Fibroblast of skin of left biceps (primary cell): ENCODE results near the gene GIT2.
A peak's percentile ranks its signal among the peaks of the same experiment; 100 is the strongest.
"Not testable (repeated sequence)": the region's sequence is repeated elsewhere in the genome, so short reads cannot be mapped to it uniquely, and the experiment has no call there.

ENCODE experiments used
- DNase-seq, 2 experiments: peaks; one replicate each; pipeline ENCODE4 v3.0.0-alpha.2; 2013; ENCODE audit warnings: low read depth in 2 of 2

The GIT2 gene

DNA sequence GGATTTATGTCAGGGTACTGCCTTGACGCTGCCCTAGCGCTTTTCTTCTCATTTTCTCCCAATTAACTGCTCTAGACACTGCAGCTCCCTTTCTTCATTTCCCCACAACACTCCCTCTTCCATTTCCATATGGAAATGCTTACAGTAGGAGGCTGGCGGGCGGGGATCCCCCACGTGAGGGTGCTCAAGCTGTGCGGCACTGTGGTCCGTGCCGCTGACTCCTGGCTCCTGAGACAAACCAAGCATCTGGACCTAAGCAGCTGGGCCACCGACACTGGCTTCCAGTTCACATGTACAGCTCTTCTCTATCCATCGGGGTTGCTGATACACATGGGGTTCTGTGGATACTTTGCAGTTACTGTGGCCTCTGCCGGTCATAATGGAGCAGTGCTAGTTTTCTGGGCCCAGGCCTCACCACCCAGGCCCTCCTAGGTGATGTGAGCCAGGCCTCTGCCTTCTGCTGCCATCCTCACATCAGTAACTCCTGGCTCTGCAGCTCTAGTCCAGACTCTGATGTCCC is 75.8 kb downstream of the GIT2 start:
- DNase-seq: no peak

DNA sequence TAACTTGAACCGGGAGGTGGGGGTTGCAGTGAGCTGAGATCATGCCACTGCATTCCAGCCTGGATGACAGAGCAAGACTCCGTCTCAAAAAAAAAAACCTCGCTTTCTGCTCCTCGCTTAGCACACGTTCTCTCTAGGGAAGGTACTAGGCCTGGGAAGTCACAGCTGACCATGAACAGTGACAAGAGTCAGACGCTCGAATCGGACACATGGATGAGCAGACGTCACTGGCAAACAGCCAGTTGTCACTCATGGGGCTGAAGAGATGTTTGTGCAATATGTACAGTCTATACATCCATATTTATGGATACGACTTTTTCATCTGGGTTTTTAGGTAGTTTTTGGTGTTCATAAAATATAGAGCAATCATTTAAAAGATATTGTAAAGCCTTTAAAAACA is 76.7 kb downstream of the GIT2 start:
- DNase-seq: no peak

DNA sequence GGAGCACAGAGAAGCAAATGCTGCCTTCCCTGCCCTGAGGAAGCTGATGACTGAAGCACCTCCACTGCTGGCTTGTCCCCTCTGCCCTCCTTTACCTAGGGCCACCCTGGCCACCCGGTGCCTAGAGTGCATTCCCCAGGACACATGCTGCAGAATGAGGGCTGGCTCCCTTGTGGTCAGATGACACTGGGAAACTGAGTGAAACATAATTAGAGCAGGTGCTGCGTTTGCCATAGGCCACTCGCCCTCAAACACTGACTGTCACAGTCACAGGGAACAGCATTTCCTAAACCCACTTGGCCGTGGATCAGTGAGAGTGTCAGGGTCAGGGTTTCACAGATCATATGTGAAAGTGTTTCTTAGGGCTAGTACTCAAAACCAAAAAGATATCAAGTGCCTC is 80.1 kb downstream of the GIT2 start:
- no peak for DNase-seq

DNA sequence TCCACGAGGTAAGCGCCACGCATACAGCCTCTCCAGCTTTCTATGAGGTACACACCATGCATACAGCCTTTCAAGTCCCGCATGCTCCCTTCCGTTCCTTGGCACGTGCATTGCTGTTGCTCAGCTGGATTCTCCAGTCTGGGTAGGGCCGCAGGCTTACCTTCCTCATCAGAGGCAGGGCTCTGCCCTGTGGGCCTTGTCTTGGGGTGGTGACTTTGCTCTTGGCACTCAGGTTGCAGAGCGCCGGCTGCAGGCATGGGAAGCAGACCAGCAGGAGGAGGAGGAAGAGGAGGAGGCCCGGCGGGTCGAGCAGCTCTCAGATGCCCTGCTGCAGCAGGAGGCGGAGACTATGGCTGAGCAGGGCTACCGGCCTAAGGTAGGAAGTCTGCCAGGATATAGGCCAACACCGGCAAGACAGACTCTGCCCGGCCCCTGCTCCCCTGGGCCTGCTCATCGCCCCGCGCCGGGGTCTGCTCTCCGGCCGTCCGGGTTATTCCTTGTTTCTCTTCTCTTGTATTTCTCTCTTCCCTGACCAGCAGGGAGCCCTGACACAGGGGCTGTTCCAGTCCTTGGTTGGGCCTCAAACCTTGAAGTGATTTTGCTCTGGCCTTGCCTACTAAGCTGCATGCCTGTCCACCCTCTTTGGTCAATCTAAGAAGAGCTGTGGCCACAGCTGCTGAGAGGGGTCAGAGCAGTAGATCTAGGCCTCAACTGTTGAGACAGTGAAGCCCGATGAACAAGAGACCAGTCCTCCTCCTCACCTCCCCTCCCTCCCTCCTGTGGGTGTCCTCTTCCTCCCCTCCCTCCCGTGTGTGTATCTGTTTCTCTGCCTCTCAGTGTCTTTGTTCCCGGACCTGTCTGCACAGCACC is 80.8 kb downstream of the GIT2 start:
- no peak for DNase-seq

DNA sequence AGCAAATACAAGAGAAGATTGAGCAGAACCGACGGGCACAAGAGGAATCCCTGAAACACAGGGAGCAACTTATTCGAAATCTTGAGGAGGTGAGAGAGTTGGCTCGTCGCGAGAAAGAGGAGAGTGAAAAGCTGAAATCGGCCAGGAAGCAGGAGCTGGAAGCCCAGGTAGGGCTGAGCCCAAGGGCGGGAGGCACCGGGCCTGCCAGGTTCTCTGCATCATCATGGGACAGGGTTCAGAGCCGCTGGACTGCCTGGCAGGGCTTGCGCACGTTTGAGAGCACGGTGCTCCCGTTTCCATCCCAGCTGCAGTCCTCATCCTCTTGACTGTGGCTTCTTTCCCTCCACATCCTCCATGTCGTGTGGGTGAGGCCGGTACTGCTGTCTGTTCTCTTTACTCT is 81.7 kb downstream of the GIT2 start:
- no peak for DNase-seq

DNA sequence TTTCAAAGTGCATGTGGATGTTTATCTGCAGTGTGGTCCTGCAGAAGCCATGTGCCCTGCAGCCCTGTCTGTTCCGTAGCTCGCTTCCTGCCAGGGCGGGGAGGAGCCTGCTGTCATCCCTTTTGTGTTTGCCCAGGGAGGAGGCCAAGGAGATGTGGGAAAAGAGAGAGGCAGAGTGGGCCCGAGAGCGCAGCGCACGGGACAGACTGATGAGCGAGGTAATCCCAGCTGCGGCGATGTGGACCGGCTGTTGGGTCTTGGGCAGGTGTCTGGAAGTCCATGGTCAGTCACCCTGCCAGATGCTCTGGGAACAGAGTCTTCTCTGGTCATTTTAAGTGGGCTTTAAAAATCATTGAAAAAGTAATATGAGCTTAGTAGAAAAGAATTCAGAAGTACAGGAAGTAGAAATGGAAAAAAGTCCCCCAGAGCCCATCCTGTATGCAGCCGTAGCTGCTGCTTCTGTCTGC is 83.3 kb downstream of the GIT2 start:
- DNase-seq: no peak

DNA sequence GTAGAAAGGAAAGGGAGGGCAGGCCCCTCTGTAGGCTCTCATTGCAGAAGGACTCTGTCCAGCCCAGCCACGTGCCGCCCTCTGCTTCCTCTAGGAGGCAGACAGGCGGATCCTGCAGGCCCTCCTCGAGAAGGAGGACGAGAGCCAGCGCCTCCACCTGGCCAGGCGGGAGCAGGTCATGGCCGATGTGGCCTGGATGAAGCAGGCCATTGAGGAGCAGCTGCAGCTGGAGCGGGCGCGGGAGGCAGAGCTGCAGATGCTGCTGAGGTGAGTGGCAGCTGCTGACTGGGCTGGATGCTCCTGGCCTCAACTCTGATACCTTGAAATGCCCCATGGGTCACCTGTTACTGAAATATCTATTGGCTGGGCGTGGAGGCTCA is 85.2 kb downstream of the GIT2 start:
- no peak for DNase-seq

DNA sequence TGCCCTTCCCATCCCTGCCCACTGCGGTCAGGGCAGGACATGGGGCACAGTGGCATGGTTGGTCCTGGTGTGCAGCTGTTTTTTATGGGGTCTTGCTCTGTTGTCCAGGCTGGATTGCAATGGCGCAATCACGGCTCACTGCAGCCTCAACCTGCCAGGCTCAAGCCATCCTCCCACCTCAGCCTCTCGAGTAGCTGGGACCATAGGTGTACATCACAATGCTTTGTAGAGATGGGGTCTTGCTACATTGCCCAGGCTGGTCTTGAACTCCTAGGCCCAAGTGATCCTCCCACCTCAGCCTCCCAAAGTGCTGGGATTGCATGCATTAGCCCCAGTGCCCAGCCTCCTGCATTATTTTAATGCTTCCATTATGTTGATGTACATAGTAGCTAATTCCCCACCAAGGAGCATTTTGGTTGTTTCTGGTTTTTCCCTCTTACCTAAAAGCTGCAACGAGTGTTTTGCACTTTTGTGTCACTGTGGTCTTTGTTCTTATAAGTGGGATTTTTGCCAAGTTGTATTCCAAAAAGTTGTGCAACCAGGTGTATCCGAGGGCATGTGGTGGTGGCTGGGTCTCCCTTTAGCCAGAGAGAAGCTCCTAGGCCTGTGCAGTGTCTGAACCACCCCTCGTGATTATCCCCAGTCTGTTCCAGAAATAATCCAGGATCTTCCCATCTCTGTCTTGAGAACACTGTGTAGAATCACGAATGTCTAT is 85.8 kb downstream of the GIT2 start:
- no peak for DNase-seq

DNA sequence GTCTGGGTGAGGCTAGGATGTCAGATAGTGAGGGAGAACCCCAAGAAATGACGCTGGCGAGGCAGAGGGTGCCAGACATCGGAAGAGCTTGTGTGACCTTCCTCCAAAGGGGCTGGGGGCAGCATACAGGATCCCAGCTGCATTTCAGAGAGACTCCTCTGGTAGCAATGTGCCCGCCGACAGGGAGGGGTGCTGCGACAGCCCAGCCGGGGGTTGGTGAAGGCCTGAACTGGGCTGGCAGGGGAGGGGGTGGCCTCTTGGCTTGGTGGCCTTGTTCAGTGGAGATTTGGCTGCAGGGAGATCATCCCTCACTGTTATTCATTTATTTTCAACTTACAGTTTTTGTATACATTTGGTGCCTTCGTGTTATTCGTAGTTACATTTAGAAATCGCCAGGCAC is 90.9 kb downstream of the GIT2 start:
- no peak for DNase-seq

DNA sequence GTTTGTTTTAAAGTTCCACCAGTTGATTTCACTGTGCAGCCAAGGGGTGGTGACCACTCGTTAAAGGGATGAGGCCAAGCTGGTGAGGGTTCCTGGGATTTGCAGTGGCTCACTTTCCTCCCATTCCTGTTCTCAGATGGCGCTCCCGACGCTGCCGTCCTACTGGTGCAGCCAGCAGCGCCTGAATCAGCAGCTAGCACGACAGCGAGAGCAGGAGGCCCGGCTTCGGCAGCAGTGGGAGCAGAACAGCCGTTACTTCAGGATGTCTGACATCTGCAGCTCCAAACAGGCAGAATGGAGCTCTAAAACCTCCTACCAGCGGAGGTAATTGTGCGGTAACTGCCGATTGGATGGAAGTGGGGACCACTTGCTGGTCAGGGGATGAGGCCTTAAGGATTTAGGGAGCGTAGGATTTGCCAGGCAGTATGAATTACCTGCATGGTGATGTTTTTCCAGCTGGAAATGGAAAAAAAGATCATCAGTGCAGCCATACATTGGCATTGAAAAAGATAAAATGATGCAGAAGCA is 93.2 kb downstream of the GIT2 start:
- no peak for DNase-seq

DNA sequence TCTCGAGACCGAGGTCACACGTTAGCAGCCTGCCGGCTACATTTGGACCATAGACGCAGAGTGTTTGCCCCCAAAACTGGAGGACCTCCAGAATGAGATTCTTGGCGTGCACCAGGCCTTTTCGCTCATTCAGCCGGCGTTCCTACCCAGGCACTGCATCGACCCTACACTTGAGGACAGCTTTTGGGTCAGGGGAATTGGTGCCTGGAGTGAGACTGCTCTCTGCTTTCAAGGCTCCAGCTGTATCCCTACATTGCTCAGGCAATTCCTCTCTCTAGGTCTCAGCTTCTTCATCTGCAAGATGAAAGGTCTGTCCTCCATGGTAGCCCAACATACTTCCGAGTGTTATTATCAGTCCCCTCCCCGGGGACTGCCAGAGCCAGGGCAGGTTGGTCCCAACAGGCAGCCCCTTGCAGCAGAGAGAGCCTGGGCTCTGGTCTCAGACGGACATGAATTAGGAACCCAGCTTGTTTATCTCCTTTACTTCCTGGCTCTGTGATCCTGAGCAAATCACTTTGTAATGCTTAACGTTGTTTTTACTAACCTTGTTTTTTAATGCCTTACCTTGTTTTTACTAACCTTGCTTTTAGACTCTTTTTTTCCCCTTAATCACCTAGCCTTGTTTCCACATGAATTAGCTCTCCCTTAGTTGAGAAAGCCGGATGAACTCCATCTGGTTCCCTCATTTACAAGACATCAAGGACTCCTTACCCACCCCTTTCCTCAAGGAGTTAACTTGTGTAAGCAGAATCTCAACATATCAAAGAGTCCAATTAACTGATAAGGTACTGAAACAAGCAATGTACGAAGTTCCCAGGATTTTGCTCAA is 95.2 kb downstream of the GIT2 start:
- DNase-seq: no peak

DNA sequence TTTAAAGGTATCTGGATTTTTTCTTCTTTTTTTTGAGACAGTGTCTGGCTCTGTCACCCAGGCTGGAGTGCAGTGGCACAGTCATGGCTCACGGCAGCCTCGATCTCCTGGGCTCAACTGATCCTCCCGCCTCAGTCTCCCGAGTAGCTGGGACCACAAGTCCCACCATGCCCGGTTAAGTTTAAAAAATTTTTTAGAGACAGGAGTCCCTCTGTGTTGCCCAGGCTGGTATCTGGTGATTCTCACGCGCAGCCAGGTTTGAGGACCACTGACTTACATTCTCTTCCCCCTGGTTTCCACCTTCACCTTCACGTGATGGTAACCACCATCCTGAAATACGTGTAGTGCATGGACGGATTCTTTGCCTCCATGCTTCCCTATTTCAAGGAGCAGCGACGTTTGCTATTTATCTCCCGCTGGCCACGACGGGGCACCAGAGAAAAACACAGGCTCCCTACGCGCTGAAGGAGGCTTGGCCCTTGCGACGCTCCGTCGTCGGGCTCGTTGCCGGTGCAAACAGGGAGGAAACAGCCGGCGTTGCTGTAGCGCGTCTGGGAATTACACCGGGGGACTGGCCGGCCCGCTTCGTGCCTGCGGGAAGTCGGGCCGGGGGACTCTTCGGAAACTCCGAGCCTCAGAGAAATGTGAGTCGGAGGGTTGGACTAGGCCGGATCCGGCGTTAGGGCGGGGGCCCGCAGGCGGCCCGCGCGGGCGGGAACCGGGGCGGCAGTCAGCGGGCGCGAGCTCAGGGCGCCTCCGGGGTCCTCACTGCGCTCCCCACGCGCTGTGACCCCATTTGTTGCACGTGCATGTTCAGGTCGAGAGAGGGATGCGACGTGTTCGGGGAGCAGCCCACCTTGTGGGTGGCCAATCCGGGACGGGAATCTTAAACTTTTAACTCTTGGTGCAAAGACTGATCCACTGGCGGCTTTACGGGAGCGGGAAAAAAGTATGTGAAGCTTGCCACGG is 96.1 kb downstream of the GIT2 start, which contains the start of gene TCHP:
Gene TCHP, plus strand, starts transcription at position 492 of the 969 bp plus-strand sequence. CDS start 2,753 bp downstream, outside the sequence.
- peak; percentile 59 to 66 for DNase-seq

DNA sequence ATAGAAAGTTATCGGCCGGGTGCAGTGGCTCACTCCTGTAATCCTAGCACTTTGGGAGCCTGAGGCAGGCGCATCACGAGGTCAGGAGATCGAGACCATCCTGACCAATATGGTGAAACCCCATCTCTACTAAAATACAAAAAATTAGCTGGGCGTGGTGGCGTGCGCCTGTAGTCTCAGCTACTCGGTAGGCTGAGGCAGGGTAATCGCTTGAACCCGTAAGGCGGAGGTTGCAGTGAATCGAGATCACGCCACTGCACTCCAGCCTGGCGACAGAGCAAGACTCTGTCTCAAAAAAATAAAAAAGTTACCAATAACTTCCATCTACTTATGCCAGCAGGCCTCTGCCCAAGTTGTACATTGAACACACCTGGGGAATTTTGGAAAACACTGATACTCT is 96.8 kb downstream of the GIT2 start:
- DNase-seq: not testable (repeated sequence)

DNA sequence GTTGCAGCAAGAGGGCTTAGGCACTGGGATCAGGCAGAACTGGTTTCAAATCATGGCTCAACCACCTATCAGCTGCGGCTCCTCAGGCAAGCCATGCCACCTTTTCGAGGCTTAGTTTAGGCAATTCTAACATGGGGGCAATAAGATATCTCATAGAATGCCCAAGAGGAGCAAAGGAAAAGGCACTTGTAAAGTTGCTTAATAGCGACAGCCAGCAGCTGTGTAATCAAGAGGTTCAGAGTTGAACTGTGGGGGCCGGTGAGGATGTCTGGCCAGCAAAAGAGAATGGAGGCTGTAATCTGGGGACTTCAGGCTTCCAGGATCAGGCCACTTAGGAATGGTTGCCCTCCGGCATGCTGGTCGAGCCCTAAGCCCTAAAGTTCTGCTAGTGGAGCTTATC is 99.1 kb downstream of the GIT2 start:
- no peak for DNase-seq

DNA sequence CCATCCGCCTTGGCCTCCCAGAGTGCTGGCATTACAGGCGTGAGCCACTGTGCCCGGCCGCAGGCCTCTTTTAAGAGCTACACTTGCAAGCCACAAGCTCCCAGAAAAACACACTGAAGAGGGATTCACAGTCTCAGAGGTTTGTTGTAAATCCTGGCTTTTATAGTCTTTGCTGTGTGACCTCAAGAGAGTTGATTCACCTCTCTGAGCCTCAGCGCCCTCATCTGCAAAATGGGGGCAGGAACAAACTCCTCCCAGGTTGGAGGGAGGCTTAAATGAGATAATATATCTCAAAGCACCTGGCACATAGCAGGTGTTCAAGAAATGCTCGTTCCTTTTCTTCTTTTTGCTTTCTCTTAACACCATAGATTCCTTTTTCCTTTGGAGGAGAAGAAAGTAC is 100.0 kb downstream of the GIT2 start:
- no peak for DNase-seq

DNA sequence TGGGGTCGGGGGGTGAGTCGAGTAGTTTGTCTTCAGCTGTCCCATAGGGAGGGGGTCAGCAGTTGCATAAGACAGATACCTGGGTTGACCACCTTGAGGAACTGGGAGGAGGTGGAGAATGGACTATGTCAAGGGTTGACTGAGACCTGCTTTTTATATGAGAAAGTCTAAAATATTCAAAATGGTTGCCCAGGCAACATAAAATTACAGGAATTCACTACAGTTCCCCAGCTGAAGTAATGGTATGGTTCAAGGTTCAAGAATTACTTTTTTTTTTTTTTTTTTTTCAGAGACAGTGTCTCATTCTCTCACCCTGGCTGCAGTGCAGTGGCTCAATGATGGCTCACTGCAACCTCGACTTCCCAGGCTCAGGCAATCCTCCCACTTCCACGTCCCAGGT is 101.2 kb downstream of the GIT2 start:
- no peak for DNase-seq

DNA sequence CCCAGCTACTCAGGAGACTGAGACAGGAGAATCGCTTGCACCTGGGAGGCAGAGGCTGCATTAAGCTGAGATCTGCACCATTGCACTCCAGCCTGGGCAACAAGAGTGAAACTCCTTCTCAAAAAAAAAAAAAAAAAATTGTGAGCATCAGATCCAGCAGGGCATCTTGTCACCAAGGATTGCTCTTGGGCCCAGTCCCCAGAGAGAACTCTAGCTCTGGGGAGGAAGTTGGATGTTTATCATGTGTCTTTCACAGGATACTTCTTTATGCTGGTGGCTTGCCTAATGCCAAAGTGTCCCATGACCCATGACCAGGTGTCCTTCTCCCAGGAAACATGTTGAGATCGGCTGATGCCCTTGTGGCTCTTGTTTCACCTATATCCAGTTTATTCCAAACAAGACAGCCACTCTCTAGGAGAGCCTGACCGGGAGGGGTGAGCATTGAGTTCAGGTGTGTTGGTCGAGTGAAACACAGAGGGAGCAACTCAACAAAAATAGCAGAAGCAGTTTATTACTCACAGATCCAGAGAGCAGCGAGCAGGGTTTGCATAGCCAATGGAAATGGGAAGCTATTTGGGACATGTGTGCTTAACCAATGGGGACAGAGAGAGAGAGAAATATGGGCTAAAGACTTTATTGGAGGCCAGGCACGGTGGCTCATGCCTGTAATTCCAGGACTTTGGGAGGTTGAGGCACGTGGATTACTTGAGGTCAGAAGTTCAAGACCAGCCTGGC is 102.7 kb downstream of the GIT2 start:
- no peak for DNase-seq

DNA sequence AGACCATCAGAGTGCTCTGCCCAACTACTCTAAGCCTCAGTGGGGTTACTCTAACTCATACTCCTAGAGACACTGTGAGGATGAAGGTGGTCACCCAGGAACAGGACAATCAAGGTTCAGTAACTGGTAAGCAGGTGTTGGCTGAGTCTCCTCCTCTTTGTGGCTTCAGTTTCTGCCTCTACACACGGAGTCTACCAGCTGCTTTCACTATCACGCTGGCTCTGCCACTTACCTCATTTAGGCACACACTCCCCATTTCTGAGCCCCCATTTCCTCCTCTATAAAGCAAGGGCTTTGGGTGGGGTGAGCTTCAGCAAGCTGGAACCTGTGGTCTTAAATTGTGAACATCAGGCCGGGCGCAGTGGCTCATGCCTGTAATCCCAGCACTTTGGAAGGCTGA is 103.4 kb downstream of the GIT2 start:
- no peak for DNase-seq

DNA sequence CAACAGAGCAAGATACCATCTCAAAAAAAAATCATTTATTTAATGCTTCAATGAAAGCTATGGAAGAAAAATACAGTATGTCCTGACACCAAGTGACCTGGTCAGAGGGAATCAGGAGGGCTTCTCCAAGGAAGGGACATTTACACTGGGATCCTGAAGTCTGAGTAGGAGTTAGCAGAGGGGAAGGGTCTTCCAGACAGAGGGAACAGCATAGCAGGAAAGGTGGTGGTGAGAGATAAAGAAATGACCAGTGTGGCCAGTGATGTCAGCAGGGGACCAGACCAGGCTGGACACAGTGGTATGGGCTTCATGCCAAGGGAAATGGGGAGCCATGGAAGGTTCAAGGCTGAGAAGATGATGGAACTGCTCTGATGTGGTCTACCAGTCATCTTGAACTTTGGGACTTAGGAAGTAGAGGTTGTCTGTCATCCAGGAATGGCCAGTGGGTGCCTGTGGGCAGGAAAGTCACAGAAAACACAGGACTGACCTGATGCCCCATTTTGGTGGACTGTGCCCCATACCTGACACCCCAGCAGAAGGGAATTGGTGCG is 103.9 kb downstream of the GIT2 start:
- no peak for DNase-seq
